ENCODE measurements around the gene CNTN4. TPM values are rescaled to one million over a fixed set of nuclear protein-coding genes. Genes with fewer than 3 reads are reported as not detected.

Gene CNTN4
- total and polyA plus RNA-seq, 4 donors: 1.2 to 3.8 (median 2.6) TPM

DNA sequence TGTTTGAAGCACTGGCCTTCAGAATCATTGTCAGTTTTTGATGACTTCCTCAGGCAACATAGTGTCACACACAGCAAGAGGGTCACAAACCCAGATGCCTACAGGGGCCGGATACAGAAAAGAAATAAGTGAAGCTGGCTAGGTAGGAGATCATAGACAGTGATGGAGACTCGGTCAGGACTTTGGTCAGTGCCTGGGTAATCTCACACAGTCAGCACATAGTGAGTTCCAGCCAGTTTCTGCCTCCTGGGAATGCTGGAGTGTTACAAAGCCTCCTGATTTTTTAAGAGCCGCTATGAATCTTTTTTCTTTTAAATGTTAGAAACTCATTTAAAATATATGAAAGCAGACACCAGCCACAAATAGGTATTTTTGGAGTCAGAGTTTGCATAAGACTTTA is 612.4 kb downstream of the CNTN4 start:
- WGBS: 55% methylated on average over 3 of the region's 3 CpGs
- H3K27me3 ChIP-seq (ENCODE audit: control insufficient read depth in 4 of 4, insufficient read depth in 4 of 4, low read length in 3 of 4): peaks cover 0 to 2% (median 0%) of the 10 kb centered on the region in 4 donors
- no peak overlapping the region for H3K27ac ChIP-seq (ENCODE audit: low read depth in 1 of 2, low read length in 2 of 2)
- H3K4me3 ChIP-seq (ENCODE audit: low read depth in 1 of 3, low read length in 3 of 3): no peak overlapping the region
- no peaks in the 10 kb centered on the region for H3K9me3 ChIP-seq (ENCODE audit: control insufficient read depth in 4 of 4, low read length in 3 of 4)
- no peaks in the 10 kb centered on the region for H3K4me1 ChIP-seq (ENCODE audit: control insufficient read depth in 4 of 4, insufficient read depth in 4 of 4, low read length in 3 of 4)
- TF ChIP-seq FOXA1 (IDR thresholded peaks at IDR 0.05) (no peak), MAX (IDR thresholded peaks at IDR 0.05) (no peak)
- no peaks in the 10 kb centered on the region for H3K36me3 ChIP-seq (ENCODE audit: control insufficient read depth in 4 of 4, insufficient read depth in 3 of 4, low read depth in 1 of 4, low read length in 3 of 4)
- no peak overlapping the region for H3K9ac ChIP-seq (ENCODE audit: low read depth in 1 of 2, low read length in 2 of 2)
- no peak for DNase-seq (ENCODE audit: low spot score)

- WGBS: 76% methylated on average over 1 of the region's 1 CpG
- no peaks in the 10 kb centered on the region for H3K36me3 ChIP-seq (ENCODE audit: control insufficient read depth in 4 of 4, insufficient read depth in 3 of 4, low read depth in 1 of 4, low read length in 3 of 4)
- no peak overlapping the region for H3K9ac ChIP-seq (ENCODE audit: low read depth in 1 of 2, low read length in 2 of 2)
- no peaks in the 10 kb centered on the region for H3K4me1 ChIP-seq (ENCODE audit: control insufficient read depth in 4 of 4, insufficient read depth in 4 of 4, low read length in 3 of 4)
- no peak overlapping the region for H3K27ac ChIP-seq (ENCODE audit: low read depth in 1 of 2, low read length in 2 of 2)
- peaks cover 0 to 2% (median 0%) of the 10 kb centered on the region in 4 donors for H3K27me3 ChIP-seq (ENCODE audit: control insufficient read depth in 4 of 4, insufficient read depth in 4 of 4, low read length in 3 of 4)
- H3K4me3 ChIP-seq (ENCODE audit: low read depth in 1 of 3, low read length in 3 of 3): no peak overlapping the region
- DNase-seq (ENCODE audit: low spot score): no peak
- H3K9me3 ChIP-seq (ENCODE audit: control insufficient read depth in 4 of 4, low read length in 3 of 4): no peaks in the 10 kb centered on the region
- TF ChIP-seq, protein P1, sequence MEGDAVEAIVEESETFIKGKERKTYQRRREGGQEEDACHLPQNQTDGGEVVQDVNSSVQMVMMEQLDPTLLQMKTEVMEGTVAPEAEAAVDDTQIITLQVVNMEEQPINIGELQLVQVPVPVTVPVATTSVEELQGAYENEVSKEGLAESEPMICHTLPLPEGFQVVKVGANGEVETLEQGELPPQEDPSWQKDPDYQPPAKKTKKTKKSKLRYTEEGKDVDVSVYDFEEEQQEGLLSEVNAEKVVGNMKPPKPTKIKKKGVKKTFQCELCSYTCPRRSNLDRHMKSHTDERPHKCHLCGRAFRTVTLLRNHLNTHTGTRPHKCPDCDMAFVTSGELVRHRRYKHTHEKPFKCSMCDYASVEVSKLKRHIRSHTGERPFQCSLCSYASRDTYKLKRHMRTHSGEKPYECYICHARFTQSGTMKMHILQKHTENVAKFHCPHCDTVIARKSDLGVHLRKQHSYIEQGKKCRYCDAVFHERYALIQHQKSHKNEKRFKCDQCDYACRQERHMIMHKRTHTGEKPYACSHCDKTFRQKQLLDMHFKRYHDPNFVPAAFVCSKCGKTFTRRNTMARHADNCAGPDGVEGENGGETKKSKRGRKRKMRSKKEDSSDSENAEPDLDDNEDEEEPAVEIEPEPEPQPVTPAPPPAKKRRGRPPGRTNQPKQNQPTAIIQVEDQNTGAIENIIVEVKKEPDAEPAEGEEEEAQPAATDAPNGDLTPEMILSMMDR (IDR thresholded peaks at IDR 0.05; ENCODE audit: low read depth, low read length, missing input control): peak; percentile 15
- TF ChIP-seq RAD21 (IDR thresholded peaks at IDR 0.05) (peak in 1 of 2 donors; percentile 19), RXRA (IDR thresholded peaks at IDR 0.05) (no peak), FOXA2 (IDR thresholded peaks at IDR 0.05) (no peak), GABPA (IDR thresholded peaks at IDR 0.05 in 1 of 2, conservative IDR thresholded peaks at IDR 0.05 in 1 of 2) (no peak), JUND (IDR thresholded peaks at IDR 0.05) (no peak)
- TF ChIP-seq, protein P2, sequence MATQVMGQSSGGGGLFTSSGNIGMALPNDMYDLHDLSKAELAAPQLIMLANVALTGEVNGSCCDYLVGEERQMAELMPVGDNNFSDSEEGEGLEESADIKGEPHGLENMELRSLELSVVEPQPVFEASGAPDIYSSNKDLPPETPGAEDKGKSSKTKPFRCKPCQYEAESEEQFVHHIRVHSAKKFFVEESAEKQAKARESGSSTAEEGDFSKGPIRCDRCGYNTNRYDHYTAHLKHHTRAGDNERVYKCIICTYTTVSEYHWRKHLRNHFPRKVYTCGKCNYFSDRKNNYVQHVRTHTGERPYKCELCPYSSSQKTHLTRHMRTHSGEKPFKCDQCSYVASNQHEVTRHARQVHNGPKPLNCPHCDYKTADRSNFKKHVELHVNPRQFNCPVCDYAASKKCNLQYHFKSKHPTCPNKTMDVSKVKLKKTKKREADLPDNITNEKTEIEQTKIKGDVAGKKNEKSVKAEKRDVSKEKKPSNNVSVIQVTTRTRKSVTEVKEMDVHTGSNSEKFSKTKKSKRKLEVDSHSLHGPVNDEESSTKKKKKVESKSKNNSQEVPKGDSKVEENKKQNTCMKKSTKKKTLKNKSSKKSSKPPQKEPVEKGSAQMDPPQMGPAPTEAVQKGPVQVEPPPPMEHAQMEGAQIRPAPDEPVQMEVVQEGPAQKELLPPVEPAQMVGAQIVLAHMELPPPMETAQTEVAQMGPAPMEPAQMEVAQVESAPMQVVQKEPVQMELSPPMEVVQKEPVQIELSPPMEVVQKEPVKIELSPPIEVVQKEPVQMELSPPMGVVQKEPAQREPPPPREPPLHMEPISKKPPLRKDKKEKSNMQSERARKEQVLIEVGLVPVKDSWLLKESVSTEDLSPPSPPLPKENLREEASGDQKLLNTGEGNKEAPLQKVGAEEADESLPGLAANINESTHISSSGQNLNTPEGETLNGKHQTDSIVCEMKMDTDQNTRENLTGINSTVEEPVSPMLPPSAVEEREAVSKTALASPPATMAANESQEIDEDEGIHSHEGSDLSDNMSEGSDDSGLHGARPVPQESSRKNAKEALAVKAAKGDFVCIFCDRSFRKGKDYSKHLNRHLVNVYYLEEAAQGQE (IDR thresholded peaks at IDR 0.05): no peak
Measured at GRCh38 chr3:2713923-2714322, 615.3 kb downstream of the CNTN4 start.

DNA sequence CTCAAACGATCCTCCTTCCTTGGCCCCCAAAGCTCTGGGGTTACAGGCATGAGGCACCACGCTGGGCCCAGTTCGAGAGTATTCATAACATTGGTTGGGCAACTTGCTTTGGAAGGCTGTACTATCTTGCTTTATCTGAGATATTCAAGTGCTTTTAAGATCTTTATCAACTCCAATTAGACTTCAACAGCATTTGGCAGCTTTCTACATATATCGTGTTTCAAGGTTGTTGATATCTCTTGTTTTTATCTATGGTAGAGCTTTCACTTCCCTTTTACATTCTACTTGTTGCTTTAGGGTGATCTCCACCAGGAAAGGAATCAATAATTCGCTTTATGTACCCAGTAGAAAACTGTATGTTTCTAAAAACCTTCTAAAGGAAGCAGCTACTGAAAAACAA is 616.2 kb downstream of the CNTN4 start:
- Histone ChIP-seq H3K27ac (ENCODE audit: low read depth in 1 of 2, low read length in 2 of 2) (no peak overlapping the region), H3K9ac (ENCODE audit: low read depth in 1 of 2, low read length in 2 of 2) (no peak overlapping the region), H3K36me3 (ENCODE audit: control insufficient read depth in 4 of 4, insufficient read depth in 3 of 4, low read depth in 1 of 4, low read length in 3 of 4) (no peaks in the 10 kb centered on the region), H3K27me3 (ENCODE audit: control insufficient read depth in 4 of 4, insufficient read depth in 4 of 4, low read length in 3 of 4) (peaks cover 0 to 2% (median 0%) of the 10 kb centered on the region in 4 donors), H3K4me3 (ENCODE audit: low read depth in 1 of 3, low read length in 3 of 3) (no peak overlapping the region), H3K9me3 (ENCODE audit: control insufficient read depth in 4 of 4, low read length in 3 of 4) (no peaks in the 10 kb centered on the region), H3K4me1 (ENCODE audit: control insufficient read depth in 4 of 4, insufficient read depth in 4 of 4, low read length in 3 of 4) (no peaks in the 10 kb centered on the region)
- DNase-seq (ENCODE audit: low spot score): no peak
- 68% methylated on average over 5 of the region's 5 CpGs for WGBS
- TF ChIP-seq SP1 (IDR thresholded peaks at IDR 0.05): no peak
- no peak for TF ChIP-seq HNF4A (conservative IDR thresholded peaks at IDR 0.05)
- no peak for TF ChIP-seq NR2F2 (IDR thresholded peaks at IDR 0.05)
- TF ChIP-seq ZBTB33 (IDR thresholded peaks at IDR 0.05): no peak
- TF ChIP-seq RXRA (IDR thresholded peaks at IDR 0.05): no peak
- TF ChIP-seq, protein P2 (IDR thresholded peaks at IDR 0.05): no peak
- TF ChIP-seq RAD21 (IDR thresholded peaks at IDR 0.05): no peak
- no peak for TF ChIP-seq YY1 (IDR thresholded peaks at IDR 0.05)
- no peak for TF ChIP-seq EGR1 (IDR thresholded peaks at IDR 0.05; ENCODE audit: low read depth in 2 of 2)
- no peak for TF ChIP-seq FOXA1 (IDR thresholded peaks at IDR 0.05)

All from liver (tissue), 9 donors.